GM12891 (cell line): ENCODE measurements around the gene STT3A.

Experiments used
- POLR2A ChIP-seq: IDR thresholded peaks from 2 replicates; pipeline ENCODE4 v1.6.1; 2011; ENCODE audit warnings: low read depth, low read length, control low read depth
- TAF1 ChIP-seq: IDR thresholded peaks from 2 replicates; pipeline ENCODE4 v1.6.1; 2011; ENCODE audit warnings: low read depth, low read length, control low read depth

GRCh38 chr11:125564357-125564756 lies 28.3 kb upstream of the STT3A start:
- TF ChIP-seq TAF1 (no peak), POLR2A (no peak)
